Effector memory CD8-positive, alpha-beta T cell (primary cell): ENCODE data around the gene FAAP100.
A peak's percentile ranks its signal among the peaks of the same experiment; 100 is the strongest.

Experiments used
- ATAC-seq: fragments of 150-1000 bp; cut with Tn5 transposase; replicated peaks from 2 replicates; pipeline ENCODE4 v1.10.0; 2021; ENCODE audit warnings: mild to moderate bottlenecking, moderate library complexity
- DNase-seq, 3 experiments: peaks; one replicate each; pipeline ENCODE4 v3.0.0; 2021
- H3K27ac Mint-ChIP-seq, 2 donors: one replicate each; pipeline ENCODE4 v1.8.0; 2022; ENCODE audit warnings: mild to moderate bottlenecking in 2 of 2, mixed read lengths in 2 of 2, moderate library complexity in 2 of 2
- H3K27me3 Mint-ChIP-seq, 2 donors: one replicate each; pipeline ENCODE4 v1.8.0; 2022; ENCODE audit warnings: mixed read lengths in 2 of 2
- H3K36me3 Mint-ChIP-seq: one replicate; pipeline ENCODE4 v1.8.0; 2022; ENCODE audit warnings: mild to moderate bottlenecking, moderate library complexity, mixed read lengths; ENCODE audit not compliant: insufficient read depth
- H3K4me1 Mint-ChIP-seq, 2 donors: one replicate each; pipeline ENCODE4 v1.8.0; 2022; ENCODE audit warnings: low read depth in 2 of 2, mixed read lengths in 2 of 2
- H3K4me3 Mint-ChIP-seq, 2 donors: one replicate each; pipeline ENCODE4 v1.8.0; 2022; ENCODE audit warnings: mild to moderate bottlenecking in 2 of 2, mixed read lengths in 2 of 2, moderate library complexity in 2 of 2
- H3K9me3 Mint-ChIP-seq, 2 donors: one replicate each; pipeline ENCODE4 v1.8.0; 2022; ENCODE audit warnings: mixed read lengths in 2 of 2

FAAP100 gene

GRCh38 chr17:81509972-81510784 lies 42.0 kb downstream of the FAAP100 start:
- no peak for DNase-seq
- H3K36me3 Mint-ChIP-seq, result peaks cover 64% of the 10 kb centered on the region

DNA sequence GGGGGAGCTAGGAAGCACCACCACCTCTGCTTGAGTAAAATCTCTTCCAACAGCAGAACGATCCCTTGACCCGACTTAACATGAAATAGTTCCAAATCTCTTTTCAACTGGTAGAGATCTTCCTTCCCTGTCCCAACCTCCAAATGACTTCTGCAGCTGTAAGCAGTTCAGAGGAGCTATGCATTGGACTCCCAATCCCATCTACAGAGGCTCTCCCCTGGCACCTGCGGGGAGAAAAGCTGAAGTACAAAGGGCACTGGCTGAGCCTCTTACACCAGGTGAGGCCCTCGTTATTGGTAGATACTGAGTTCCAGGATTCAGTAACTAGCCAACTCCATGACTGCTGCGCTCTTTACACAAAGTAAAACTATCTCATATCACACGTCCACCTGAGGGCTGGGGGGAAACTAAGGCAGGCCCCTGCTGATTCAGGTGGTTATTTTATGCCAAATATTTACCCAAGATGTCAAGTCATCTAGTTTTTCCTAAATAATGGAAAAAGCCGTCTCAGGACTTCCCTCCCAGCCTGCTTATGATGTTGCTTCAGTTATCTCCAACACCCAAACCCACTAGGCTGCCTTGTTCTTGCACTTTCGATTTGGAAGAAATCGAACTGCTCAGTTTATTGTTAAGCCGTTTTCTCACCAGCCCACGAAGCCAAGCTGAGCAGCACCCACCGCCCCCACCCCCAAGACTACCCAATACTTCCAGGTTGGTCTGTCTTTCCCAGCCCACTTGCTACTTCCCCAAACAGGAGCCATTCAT lies 42.8 kb downstream of the FAAP100 start:
- peaks cover 68% of the 10 kb centered on the region for H3K36me3 Mint-ChIP-seq
- H3K4me3 Mint-ChIP-seq, result peak overlapping the region; percentile 94 to 99
- peak overlapping the region; percentile 94 to 99 for H3K27ac Mint-ChIP-seq
- ATAC-seq (peak; percentile 4), DNase-seq (peak in 1 of 3 experiments; percentile 18)
- H3K4me1 Mint-ChIP-seq, result peaks cover 47% of the 10 kb centered on the region in 2 donors
- no peaks in the 10 kb centered on the region for H3K9me3 Mint-ChIP-seq
- H3K27me3 Mint-ChIP-seq, result no peaks in the 10 kb centered on the region

More at GRCh38 chr17:81509972-81510784, 42.0 kb downstream of the FAAP100 start:
- Mint-ChIP-seq H3K4me1 (peaks cover 49% of the 10 kb centered on the region in 2 donors), H3K27ac (peak overlapping the region; percentile 94 to 99), H3K27me3 (no peaks in the 10 kb centered on the region), H3K4me3 (peak overlapping the region; percentile 94 to 99), H3K9me3 (no peaks in the 10 kb centered on the region)
- ATAC-seq, result no peak

- DNase-seq, result no peak
- no peaks in the 10 kb centered on the region for H3K9me3 Mint-ChIP-seq
- H3K27me3 Mint-ChIP-seq, result no peaks in the 10 kb centered on the region
- peaks cover 61% of the 10 kb centered on the region for H3K36me3 Mint-ChIP-seq
- H3K27ac Mint-ChIP-seq, result peak overlapping the region; percentile 94 to 99
- H3K4me3 Mint-ChIP-seq, result peak overlapping the region; percentile 94 to 99
- no peak for ATAC-seq
- H3K4me1 Mint-ChIP-seq, result peaks cover 46% of the 10 kb centered on the region in 2 donors
Measured at GRCh38 chr17:81508639-81509206, 43.4 kb downstream of the FAAP100 start.

- ATAC-seq, result no peak
- Mint-ChIP-seq H3K4me1 (peaks cover 6 to 10% of the 10 kb centered on the region in 2 donors), H3K4me3 (no peak overlapping the region)
Measured at GRCh38 chr17:81503619-81504018, 48.5 kb downstream of the FAAP100 start.

GRCh38 chr17:81502471-81503017 lies 49.6 kb downstream of the FAAP100 start:
- peaks cover 4% of the 10 kb centered on the region for H3K36me3 Mint-ChIP-seq
- DNase-seq (no peak), ATAC-seq (no peak)
- H3K27ac Mint-ChIP-seq, result no peak overlapping the region
- H3K4me3 Mint-ChIP-seq, result no peak overlapping the region
- H3K9me3 Mint-ChIP-seq, result no peaks in the 10 kb centered on the region
- peaks cover under 1% of the 10 kb centered on the region in 2 donors for H3K4me1 Mint-ChIP-seq
- no peaks in the 10 kb centered on the region for H3K27me3 Mint-ChIP-seq

More at GRCh38 chr17:81503619-81504018, 48.5 kb downstream of the FAAP100 start:
- Mint-ChIP-seq H3K36me3 (peaks cover 13% of the 10 kb centered on the region), H3K27ac (no peak overlapping the region), H3K27me3 (no peaks in the 10 kb centered on the region), H3K9me3 (no peaks in the 10 kb centered on the region)
- DNase-seq, result no peak

DNA sequence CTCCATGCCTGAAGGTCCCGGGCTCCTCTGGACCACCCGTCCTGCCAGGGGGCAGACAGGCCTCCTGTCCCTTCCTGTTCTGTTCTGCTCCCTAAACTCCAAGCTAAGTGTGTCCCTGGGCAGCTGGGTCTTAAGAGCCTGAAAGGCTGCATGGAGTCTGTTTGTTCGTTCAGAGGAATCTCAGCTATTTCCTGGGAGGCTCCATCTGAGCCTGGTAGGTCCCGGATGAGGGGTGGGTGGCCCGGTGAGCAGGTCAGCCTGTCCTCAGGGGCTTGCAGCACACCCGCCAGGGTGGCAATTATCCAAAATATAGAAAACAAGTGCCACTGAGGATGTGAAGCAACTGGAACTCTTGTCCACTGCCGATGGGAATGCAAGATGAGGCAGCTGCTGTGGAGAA lies 52.1 kb downstream of the FAAP100 start:
- Mint-ChIP-seq H3K9me3 (no peaks in the 10 kb centered on the region), H3K4me3 (no peak overlapping the region), H3K27ac (no peak overlapping the region), H3K27me3 (peaks cover 0 to 5% of the 10 kb centered on the region in 2 donors), H3K36me3 (peaks cover 4% of the 10 kb centered on the region), H3K4me1 (peaks cover 0 to 1% of the 10 kb centered on the region in 2 donors)
- ATAC-seq (no peak), DNase-seq (no peak)

DNA sequence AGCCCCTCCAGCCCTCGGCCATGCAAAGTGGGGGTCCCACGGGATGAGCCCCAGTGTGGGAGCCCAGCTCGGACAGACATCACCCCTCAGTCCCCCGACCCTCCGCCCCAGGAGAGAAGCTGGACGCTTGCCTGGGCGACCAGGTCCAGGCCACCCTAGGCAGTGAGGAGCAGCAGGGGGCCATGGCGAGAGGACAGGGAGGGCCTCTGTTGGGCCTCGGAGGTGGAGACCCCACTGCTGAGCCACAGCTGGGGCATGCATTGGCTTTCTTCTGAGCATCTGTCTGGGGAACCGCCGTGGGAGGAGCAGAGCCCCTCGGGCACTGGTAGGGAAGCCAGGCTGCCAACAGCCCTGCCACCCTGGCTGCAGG lies 52.6 kb downstream of the FAAP100 start:
- DNase-seq (no peak), ATAC-seq (no peak)
- H3K27ac Mint-ChIP-seq, result no peak overlapping the region
- peaks cover 0 to 9% of the 10 kb centered on the region in 2 donors for H3K27me3 Mint-ChIP-seq
- H3K36me3 Mint-ChIP-seq, result peaks cover 1% of the 10 kb centered on the region
- H3K4me3 Mint-ChIP-seq, result no peak overlapping the region
- H3K4me1 Mint-ChIP-seq, result peaks cover 0 to 2% of the 10 kb centered on the region in 2 donors
- no peaks in the 10 kb centered on the region for H3K9me3 Mint-ChIP-seq

DNA sequence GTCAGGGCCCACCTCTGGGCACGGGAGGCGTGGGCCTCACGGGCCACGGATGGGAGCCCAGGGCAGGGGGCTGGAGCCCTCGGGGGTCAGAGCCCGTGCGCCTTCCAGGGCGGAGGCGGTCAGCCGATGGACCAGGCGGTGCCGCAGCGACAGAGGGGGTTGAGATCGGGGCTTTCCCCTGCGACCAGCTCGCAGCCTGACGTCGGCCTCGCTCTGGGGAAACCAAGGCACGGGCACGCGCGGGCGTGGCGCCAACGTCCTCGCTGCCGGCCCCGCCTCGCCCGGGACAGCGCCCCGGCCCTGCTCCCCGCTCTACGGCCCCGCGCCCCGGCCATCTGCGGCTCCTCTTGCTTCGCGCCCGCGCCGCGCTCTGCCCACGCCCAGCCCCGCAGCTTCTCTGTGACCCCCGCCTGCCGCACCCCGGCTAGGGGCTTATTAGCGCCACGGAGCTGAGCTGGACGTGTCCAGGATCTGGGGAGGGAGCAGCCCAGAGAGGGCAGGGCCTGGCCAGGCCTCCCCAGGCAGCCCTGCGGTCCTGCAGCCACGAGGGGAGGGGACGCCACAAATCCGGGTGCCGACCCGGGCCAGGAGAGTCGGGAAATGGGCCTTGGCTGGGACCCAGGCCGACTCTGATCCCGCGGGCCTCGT lies 53.1 kb downstream of the FAAP100 start:
- Mint-ChIP-seq H3K9me3 (no peaks in the 10 kb centered on the region), H3K36me3 (no peaks in the 10 kb centered on the region), H3K4me1 (peaks cover 0 to 2% of the 10 kb centered on the region in 2 donors), H3K27ac (no peak overlapping the region), H3K27me3 (peaks cover 0 to 14% of the 10 kb centered on the region in 2 donors), H3K4me3 (no peak overlapping the region)
- DNase-seq, result no peak
- no peak for ATAC-seq

DNA sequence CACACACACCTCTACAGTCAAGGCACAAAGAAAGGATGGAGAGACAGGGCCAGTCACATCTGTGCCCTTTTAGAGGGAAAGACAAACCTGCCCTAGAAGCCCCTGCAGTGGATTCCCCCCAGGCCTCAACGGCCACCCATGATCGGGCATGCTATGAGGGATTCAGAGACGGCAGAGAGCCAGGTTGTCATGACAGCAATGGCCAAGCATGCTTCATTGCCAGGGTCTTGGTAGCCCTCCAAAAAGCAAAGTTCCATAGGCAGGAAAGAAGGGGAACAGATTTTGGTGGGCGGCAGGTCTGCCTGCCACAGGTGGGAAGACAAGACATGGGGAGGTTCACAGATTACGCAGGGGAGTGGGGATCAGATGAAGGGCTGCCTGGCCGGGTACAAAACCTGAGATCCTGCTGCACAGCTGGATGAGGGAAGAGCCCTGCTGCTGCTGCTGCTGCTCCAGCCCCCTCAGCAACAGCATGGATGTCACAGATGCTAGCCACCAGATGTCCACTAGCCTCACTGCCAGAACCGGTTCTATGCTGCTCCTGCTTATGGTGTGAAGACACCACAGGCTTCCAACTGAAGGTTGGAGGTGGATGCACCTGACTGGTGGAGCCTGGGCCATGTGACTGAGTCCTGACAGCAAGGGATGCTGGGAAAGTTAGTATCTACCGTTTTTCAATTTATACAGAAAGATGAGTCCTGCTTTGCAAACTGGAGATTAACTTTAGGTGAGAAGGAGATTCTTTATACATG lies 57.4 kb downstream of the FAAP100 start:
- ATAC-seq (no peak), DNase-seq (no peak)
- H3K36me3 Mint-ChIP-seq, result peaks cover 4% of the 10 kb centered on the region
- peaks cover 16 to 44% of the 10 kb centered on the region in 2 donors for H3K27me3 Mint-ChIP-seq
- peaks cover 0 to 2% of the 10 kb centered on the region in 2 donors for H3K4me1 Mint-ChIP-seq
- no peaks in the 10 kb centered on the region for H3K9me3 Mint-ChIP-seq
- H3K4me3 Mint-ChIP-seq, result no peak overlapping the region
- H3K27ac Mint-ChIP-seq, result no peak overlapping the region

DNA sequence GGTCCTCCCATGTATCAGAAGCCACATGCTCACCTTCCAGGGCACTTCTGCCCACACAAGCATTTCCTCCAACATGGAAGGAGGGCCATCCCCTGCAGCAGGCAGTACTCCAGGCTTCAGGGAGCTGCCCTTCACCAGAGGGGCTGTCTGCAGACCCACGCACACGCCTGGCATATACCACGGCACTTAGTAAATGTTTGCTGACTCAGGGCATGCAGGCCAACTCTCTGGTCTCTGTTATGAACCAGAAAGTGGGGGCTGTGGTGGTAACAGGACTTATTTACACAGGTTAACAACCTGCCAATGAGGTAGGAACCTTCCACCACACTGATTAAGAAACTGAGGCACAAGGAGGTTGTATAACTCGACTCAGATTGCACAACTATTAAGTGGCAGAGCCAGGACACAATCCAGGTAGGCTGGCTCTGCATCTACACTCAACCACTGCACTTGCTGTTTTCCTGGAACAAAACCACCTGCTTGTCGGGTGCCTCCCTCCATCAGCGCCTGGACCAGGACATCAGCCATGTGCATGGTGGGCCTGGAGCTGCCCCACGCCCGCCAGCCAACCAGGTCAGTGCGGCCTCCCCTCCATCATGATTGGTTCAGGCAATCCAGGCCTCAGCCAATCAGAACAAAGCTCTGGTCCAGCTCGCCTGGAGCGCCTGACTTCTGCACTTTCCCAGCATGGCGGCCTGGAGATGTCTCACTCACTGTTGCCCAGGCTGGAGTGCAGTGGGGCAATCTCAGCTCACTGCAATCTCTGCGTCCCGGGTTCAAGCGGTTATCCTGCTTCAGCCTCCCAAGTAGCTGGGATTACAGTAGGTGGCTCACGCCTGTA lies 58.7 kb downstream of the FAAP100 start:
- Mint-ChIP-seq H3K4me1 (peaks cover 0 to 6% of the 10 kb centered on the region in 2 donors), H3K9me3 (no peaks in the 10 kb centered on the region), H3K4me3 (no peak overlapping the region), H3K27ac (no peak overlapping the region), H3K27me3 (peaks cover 24 to 50% of the 10 kb centered on the region in 2 donors), H3K36me3 (peaks cover 4% of the 10 kb centered on the region)
- ATAC-seq, result no peak
- DNase-seq, result no peak

DNA sequence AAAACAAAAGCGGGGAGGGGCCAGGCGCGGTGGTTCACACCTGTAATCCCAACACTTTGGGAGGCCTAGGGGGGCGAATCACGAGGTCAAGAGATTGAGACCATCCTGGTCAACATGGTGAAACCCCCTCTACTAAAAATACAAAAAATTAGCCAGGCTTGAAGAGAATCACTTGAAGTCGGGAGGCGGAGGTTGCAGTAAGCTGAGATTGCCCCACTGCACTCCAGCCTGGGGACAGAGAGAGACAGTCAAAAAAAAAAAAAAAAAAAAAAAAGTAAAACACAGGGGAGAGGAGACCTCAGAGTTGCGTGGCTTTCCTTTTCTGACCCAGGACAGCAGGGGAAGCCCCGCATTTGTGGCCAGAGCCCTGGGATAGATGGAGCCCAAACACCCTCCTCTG lies 59.4 kb downstream of the FAAP100 start:
- H3K9me3 Mint-ChIP-seq, result no peaks in the 10 kb centered on the region
- H3K4me1 Mint-ChIP-seq, result peaks cover 0 to 6% of the 10 kb centered on the region in 2 donors
- H3K27me3 Mint-ChIP-seq, result peaks cover 24 to 50% of the 10 kb centered on the region in 2 donors
- ATAC-seq, result no peak
- DNase-seq, result no peak
- no peak overlapping the region for H3K27ac Mint-ChIP-seq
- H3K36me3 Mint-ChIP-seq, result peaks cover 4% of the 10 kb centered on the region
- no peak overlapping the region for H3K4me3 Mint-ChIP-seq

- peak overlapping the region in 1 of 2 donors; percentile 65 for H3K27ac Mint-ChIP-seq
- H3K4me1 Mint-ChIP-seq, result peaks cover 0 to 6% of the 10 kb centered on the region in 2 donors
Measured at GRCh38 chr17:81492202-81492601, 60.0 kb downstream of the FAAP100 start.

More at GRCh38 chr17:81492202-81492601, 60.0 kb downstream of the FAAP100 start:
- DNase-seq (no peak), ATAC-seq (no peak)
- H3K9me3 Mint-ChIP-seq, result no peaks in the 10 kb centered on the region
- peaks cover 4% of the 10 kb centered on the region for H3K36me3 Mint-ChIP-seq
- H3K27me3 Mint-ChIP-seq, result peaks cover 24 to 50% of the 10 kb centered on the region in 2 donors
- H3K4me3 Mint-ChIP-seq, result no peak overlapping the region
